ENCODE results near the gene CATSPERZ.

- TF ChIP-seq, protein P1, sequence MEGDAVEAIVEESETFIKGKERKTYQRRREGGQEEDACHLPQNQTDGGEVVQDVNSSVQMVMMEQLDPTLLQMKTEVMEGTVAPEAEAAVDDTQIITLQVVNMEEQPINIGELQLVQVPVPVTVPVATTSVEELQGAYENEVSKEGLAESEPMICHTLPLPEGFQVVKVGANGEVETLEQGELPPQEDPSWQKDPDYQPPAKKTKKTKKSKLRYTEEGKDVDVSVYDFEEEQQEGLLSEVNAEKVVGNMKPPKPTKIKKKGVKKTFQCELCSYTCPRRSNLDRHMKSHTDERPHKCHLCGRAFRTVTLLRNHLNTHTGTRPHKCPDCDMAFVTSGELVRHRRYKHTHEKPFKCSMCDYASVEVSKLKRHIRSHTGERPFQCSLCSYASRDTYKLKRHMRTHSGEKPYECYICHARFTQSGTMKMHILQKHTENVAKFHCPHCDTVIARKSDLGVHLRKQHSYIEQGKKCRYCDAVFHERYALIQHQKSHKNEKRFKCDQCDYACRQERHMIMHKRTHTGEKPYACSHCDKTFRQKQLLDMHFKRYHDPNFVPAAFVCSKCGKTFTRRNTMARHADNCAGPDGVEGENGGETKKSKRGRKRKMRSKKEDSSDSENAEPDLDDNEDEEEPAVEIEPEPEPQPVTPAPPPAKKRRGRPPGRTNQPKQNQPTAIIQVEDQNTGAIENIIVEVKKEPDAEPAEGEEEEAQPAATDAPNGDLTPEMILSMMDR (IDR thresholded peaks at IDR 0.05) = no peak
- no peak for TF ChIP-seq POLR2A (IDR thresholded peaks at IDR 0.05)
- no peak for TF ChIP-seq POLR2AphosphoS5 (IDR thresholded peaks at IDR 0.05)
Observed at GRCh38 chr11:64256300-64256699, 43.9 kb upstream of the CATSPERZ start.
